ENCODE measurements around the gene KANK4.

The KANK4 gene

GRCh38 chr1:62208087-62208486, 111.1 kb downstream of the KANK4 start:
- no peak for DNase-seq (ENCODE audit: low read depth in 2 of 2)

- no peak for DNase-seq (ENCODE audit: low read depth in 2 of 2)
Observed at GRCh38 chr1:62207187-62207586, 112.0 kb downstream of the KANK4 start.

GRCh38 chr1:62198781-62199125, 120.5 kb downstream of the KANK4 start:
- DNase-seq (ENCODE audit: low read depth in 2 of 2) = no peak

- DNase-seq (ENCODE audit: low read depth in 2 of 2) = no peak
Observed at GRCh38 chr1:62198069-62198780, 121.0 kb downstream of the KANK4 start.

GRCh38 chr1:62196086-62196690, 123.0 kb downstream of the KANK4 start:
- no peak for DNase-seq (ENCODE audit: low read depth in 2 of 2)

GRCh38 chr1:62194651-62195544, 124.3 kb downstream of the KANK4 start, which contains the start of gene L1TD1:
Gene L1TD1 (plus strand): TSS chr1:62194849. CDS start chr1:62206629, 11,780 bp downstream.
- DNase-seq (ENCODE audit: low read depth in 2 of 2) = no peak

- DNase-seq (ENCODE audit: low read depth in 2 of 2) = no peak
Observed at GRCh38 chr1:62188111-62188510, 131.1 kb downstream of the KANK4 start.

GRCh38 chr1:62187548-62187947, 131.7 kb downstream of the KANK4 start:
- no peak for DNase-seq (ENCODE audit: low read depth in 2 of 2)

All from stimulated activated CD4-positive, alpha-beta T cell treated with anti-CD3 and anti-CD28 coated beads, Interleukin-4, amount 100 ng/mL, for 48 hours (primary cell).